Activated CD4-positive, alpha-beta T cell treated with anti-CD3 and anti-CD28 coated beads, Interleukin-2, Interleukin-4, amounts not matched to agents 100 ng/mL and 50 ng/mL, durations not matched to agents 16 hours and 8 hours (primary cell): ENCODE results near the gene ANXA4.
"Not testable (repeated sequence)": the region's sequence is repeated elsewhere in the genome, so short reads cannot be mapped to it uniquely, and the experiment has no call there.

ENCODE experiments used
- DNase-seq: peaks from one replicate; pipeline ENCODE4 v3.0.0-alpha.2; 2020; ENCODE audit warnings: low spot score

The ANXA4 gene

DNA sequence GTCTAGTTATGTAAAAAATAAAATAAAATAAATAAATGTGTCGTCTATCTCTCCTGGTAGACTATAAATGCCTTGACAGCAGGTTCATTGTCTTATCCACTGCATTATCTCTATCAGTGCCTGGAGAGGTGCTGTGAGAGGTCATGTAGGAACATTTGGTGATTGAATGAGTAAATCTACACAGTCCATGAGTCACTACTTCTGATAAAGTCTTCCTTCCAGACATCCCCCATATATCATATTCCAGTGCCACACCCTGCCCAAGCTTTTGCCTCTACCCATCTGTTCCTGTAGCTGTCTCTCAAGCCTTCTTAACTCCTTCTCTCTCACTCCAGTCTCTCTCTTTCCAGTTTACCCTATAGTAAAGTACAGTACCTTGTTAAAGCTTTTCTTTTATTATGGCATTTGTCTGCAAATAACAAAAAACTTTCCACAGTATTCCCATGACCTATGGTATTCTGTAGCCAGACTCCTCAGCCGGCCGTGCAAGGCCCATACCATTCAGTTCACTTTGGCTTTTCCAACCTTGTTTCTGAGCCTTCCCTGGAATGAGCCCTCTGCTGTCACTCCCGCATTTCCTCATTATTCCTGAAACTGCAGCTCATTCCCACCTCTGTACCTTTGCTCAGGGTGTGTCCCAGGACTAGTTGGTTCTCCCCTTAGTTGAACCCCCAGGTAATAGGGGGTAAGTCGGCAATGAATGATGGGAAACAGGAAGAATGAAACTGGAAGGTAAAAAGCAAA is 37.5 kb downstream of the ANXA4 start:
- no peak for DNase-seq

DNA sequence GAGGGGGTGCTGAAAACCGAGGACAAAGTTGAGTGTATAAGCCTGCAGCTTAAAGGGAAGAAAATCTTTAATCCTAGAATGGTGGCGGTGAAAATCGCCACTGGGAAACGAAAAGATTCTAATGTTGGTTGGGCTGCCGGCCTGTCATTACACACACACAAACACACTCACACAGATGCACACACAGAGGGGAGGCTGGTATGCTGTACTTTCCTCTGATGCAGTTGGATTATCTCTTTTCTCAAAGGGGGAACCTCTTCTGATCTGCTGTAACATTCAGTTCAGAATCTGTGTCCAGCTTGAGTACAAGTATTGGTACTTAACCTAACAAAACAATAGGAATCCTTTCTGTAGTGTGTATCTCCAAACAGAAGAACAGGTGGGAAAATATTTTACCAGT is 39.0 kb downstream of the ANXA4 start:
- no peak for DNase-seq

DNA sequence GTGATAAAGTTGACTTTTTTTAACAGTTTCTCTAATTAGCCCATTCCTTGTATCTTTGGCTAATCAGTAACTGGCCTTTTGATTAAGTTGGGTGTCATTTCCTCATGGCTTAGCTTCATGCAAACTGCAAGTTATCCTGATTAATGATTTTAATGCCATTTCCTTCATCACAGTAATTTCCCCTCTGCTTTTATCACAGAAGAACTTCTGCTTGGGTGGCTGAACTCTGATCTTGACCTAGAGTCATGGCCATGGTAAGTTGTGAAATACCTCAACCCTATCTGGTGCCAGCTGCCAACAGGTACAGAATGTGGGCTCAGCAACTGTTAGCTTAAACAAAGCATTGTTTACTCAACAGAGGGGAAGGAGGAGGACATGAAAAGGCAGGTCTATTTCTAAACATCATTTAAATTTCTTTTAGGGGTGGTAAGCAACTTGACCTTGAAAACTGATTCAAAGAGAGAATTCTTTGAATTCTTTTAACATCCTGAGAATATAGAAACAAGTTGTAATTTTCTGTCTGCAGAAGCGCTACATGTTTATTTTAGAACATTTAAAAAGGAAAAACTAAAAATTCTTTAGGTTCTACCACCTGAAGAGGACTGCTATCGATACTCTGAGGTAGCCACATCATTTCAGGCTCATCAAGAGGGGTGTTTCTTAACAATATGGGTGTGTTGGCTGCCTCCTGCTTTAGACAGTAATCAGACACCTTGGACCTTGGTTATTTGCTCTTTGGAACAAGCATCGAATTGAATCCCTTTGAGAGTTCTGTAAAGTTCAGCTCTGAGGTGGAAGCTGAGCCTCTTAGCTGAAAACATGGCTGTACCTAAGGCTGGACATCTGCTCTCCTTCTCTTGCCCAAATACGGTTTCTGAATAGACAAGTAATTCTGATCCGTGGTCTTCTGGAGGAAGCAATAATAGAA is 39.7 kb downstream of the ANXA4 start:
- DNase-seq: no peak

DNA sequence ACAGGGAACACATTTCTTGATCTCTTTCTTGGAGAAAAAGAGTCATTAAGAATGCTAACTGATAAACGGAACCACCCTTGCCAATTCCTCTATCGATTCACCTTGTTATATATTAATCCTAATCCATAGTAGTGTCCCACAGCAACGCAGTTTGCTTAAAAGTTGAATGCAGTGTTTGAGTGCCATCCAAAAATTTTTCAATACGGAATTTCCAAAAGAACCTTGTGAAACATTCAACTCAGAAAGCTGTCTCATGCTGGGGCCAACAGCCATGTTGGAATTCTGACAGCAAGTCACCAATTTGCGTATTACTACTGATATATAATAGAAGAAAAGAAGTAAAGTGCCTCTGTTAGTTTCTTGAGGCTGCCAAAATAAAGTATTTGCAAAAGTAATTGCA is 42.3 kb downstream of the ANXA4 start:
- DNase-seq: no peak

DNA sequence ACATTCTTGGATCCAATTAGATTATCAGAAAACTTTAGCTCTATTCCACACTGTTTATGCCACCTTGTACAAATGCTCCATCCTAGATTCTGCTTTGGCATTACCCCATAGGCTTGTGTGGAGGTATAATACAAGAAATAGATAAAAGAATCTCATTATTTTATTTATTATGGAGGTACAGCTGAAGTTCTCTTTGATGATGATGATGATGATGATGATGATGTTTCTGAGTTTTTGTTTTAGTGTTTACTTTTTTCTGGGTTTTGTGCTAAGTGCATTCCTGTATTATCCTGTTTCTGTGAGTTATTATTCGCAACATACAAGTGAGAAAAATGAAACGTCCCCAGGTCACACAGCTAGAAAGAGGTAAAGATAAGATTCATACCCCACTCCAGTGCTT is 43.4 kb downstream of the ANXA4 start:
- DNase-seq: no peak

DNA sequence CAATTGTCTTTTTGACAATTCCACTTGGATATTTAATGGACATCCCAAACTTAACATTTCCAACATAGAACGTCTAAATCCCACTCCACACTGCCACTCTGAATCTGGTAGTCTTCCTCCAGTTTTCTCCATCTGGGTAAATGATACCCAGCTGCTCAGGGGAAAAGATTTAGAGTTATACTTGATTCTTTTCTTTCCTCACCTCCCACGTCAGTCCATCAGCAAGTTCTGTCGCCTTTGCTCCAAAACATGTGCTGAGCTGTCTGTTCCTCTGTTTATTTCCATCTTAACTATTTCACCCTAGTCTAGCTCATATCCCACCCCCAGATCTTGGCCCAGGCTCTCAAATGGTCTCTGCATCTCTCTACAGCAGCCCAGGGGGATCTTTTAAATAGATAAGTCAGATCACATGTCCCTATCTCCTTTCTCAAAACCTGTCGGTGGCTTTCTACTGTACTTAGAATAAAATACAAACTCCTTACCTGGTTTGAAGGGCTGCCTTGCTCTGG is 44.2 kb downstream of the ANXA4 start:
- no peak for DNase-seq

DNA sequence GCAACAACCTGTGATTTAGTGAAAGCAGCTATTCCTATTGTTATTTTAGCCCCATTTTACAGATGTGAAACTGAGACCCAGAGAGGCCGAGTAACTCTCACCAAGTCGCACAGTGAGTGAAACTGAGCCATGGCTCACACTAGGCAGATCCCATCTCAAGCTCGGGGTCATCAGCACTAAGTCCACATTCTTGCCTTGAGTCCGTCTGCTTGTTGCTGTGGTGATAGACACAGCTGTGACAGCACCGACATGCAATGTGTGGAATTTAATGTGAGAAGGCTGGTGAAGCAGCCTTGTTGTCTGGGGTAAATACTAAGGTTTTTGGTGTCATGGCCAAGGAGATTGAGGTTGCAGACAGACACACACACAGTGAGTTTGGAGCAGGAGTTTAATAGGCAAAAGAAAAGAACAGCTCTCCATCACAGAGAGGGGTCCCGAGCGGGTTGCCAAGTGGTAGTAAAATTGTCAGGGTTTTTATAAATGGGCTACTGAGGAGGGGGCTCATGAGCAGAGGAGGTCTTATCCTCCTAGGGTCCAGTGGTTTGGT is 47.3 kb downstream of the ANXA4 start:
- DNase-seq: no peak

DNA sequence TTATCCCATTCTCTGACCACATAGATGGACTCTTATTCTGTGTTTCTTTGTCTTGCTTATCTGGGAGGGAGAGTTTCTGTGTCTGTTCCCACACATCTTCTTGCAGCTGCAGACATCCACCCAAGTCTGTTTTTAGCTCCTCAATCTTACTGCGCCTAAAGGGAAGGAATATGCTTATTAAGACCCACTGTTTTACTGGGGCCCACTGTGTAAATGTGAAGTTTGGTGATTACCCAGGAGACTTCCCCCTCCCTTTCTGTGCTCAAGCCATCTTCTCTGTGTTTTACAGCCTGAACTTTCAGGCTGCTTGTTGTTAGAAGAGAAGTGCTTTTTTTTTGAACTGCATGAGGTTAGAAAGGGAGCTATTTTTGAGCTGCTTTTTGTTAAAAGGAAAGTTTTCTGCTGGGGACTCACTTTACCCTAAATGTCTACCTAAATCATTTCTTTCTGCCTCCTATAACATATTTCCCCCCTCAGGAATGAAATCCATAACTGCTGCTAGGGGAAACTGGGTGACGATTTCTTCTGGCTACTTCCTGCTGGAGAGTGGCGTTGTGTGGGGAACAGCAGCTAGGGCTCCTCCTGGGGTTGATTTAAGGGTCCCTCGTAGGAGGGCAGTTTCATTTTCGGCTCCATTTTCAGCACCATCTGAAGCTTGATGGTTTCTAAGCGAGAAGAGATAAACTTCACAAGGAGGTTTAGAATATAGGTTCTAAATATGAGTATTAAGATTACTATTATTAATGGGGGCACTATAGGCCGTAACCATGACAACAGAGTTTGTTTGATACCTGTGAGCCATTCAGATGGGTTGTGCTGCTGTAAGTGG is 48.1 kb downstream of the ANXA4 start:
- DNase-seq: no peak

DNA sequence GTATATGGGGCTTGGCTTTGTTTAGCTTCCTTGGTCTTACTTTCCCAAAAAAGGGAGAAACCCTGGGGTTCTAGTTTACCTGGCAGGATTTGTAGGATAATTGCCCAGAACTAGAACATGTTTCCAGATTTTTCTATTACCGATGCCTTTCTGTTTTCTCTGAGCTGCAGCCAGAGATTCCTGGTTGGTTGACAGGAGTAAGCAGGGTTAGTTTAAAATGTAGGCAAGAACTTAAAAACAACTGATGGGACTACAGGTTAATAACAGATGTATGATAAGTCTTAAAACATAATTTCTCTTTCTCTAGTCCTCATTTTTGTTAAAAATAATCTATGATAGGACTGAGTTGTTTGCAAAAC is 48.6 kb downstream of the ANXA4 start:
- no peak for DNase-seq

DNA sequence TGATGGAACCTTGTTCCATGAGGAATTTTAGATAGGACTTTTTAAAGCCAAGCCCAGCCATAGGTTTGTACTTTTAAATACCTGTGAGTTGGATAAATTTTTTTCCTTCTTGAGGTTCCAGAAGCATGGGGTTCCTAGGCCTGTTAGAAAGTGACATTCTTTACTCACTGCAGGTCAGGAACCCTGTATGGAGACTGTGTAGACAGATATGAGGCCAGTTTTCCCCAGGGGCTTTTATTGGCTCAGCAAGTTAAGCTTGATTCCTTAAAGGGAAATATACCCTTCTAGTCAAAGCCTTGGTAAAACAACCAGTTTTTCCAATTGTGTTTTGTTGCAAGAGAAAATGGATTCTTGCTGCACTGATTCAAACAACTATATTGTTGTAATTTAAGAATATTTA is 49.1 kb downstream of the ANXA4 start:
- no peak for DNase-seq

DNA sequence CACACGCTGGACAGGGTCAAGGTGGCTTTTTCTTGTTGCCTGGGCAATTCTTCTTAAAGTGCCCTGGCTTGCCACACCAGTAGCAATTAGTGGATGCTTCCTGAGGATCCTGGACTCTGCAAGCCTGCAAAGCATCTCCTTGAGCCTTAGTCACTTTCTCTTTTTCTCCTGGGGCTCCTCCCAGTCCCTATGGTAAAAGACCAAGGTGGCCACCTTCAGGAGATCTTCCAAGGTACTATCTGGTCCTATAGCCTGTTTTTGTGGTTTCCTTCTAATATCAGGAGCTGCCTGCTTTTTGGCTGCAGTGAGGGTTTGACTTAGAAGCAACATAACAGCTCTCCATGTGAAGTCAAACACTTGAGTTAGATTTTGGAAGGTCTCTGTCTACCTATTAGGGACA is 54.2 kb downstream of the ANXA4 start:
- no peak for DNase-seq

DNA sequence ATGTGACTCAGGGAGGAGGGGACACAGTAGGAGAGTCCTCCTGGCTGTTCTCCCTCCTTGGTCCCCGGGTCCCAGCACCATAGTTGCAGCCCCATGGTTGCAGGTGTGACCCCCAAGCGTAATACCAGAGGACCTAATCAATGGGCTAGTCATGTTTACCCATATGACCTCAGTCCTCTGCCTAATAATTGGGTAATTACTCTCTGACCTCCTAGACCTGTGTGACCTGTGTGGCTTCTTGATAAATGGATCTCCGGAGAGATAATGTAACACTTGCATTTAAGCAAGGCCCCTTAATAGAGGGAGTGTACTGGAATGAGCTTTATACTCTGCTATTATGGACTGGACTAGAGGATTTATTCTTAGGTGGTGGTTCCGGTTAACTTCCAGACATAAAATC is 55.3 kb downstream of the ANXA4 start:
- no peak for DNase-seq

DNA sequence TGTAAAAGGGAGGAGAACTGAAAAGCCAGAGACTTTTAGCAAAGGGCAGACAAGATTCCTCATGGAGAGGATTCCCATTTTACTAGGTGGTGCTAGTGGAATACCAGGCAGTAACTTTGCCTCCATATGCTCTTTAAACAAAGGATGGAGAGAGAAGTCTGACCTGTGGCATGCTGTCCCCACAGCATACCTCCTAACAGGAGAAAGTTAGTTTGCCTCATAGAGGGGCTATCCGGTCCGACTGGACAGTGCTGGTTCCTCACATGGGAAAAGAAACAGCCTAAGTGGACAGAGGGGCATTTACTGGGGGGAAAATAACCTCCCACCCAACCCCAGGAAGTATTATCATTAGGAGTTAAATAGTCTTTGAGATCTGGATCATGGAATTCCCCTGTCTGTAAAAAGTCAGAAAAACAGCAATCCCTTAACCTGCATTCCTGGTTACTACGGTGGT is 55.9 kb downstream of the ANXA4 start:
- no peak for DNase-seq

DNA sequence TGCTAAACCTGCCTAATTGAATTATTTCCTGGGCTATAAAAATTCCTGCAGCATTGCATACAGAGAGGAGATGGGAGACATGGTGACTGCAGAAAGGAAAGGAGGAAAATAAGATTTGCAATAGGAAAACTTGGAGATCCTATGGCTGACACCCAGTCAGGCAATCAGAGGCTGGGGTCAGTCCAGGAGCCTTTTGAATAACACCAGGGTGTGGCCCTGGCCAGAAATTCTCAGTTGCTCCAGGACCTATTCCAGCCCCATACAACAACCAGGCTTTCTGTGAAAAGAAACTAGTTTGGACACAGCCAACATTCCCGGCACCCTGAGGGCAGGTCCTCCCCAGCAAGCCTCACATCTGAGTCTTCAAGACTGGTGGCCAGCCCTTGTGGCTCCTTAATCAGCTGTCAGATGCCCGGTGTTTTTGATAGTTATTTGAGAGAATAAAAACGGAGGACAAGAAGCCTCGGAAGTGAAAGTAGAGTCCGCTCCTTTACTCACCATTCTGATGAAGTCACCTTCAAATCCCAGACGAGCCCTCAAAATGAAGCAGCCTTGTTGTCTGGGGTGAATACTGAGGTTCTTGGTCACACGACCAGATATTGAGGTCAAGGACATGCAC is 56.5 kb downstream of the ANXA4 start:
- no peak for DNase-seq

DNA sequence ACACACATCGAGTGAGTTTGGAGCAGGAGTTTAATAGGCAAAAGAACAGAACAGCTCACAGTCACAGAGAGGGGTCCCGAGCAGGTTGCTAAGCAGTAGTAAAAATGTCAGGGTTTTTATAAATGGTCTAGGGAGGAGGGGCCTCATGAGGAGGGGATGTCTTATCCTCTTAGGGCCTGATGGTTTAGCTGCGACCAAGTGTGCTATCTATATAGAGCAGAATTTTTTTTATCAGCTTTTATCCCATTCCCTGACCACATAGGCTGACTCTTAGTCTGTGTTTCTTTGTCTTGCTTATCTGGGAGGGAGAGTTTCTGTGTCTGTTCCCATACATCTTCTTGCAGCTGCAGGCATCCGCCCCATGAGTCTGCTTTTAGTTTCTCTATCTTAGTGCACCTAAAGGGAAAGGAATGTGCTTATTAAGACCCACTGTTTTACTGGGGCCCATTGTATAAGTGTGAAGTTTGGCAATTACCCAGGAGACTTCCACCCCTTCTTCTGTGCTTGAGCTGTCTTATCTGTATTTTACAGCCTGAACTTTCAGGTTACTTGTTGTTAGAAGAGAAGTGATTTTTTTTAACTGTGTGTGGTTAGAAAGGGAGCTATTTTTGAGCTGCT is 57.1 kb downstream of the ANXA4 start:
- no peak for DNase-seq

DNA sequence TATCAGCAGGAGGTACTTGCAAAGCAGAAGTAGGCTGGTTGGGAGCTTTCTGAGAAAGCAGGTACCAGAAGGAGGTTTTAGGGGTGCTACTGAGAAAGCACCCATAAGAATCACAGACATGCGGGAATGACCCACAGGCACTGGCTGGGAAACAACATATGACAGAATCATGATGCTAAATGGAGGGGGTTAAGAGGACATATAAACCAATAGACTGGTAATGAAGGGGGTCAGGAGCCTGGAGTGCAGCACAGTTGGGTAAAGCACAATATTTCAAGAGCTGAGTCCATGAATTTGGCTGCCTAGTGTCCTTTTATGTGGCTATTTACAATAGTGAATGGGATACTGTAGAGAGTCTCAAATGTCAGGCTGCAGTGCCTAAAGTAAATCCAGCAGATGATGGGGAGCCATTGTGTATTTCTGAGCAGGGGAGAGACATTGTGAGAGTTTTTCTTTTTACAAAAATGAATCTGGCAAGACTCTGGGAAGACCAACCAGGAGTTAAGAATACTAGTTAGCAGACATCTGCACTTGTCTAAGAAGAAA is 59.9 kb downstream of the ANXA4 start:
- no peak for DNase-seq

DNA sequence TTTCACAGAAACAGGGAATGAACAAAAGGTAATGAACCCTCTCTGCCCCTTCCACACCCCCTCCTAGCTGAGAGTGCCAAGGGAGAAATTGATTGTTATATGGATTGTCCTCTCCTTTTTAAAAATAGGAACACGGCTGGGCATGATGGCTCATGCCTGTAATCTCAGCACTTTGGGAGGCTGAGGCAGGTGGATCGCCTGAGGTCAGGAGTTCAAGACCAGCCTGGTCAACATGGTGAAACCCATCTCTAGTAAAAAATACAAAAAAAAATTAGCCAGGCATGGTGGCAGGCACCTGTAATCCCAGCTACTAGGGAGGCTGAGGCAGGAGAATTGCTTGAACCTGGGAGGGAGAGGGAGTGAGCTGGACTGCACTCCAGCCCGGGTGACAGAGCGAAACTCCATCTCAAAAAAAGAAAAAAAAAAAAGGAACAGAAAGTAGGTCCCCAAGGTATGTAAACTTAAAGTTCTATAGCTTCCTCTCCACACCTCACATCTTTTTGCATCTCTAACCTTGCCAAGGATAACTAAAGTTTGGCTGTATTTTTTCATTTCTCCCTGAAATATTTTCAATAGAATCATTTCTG is 60.9 kb downstream of the ANXA4 start:
- not testable (repeated sequence) for DNase-seq

DNA sequence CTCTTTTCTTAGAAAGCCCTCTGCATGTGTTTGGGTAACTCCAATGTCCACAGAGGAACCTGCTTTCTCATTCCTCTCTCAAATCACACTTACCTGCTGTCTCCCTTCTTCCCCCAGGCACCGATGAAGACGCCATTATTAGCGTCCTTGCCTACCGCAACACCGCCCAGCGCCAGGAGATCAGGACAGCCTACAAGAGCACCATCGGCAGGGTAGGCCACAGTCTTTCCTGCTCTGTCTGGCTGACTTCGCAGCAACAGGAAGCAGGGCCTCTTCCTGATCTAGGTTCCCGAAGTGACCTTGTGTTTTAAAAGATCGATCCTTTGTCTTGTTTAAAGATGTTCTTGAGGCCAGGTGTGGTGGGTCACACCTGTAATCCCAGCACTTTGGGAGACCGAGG is 62.5 kb downstream of the ANXA4 start:
- DNase-seq: no peak

DNA sequence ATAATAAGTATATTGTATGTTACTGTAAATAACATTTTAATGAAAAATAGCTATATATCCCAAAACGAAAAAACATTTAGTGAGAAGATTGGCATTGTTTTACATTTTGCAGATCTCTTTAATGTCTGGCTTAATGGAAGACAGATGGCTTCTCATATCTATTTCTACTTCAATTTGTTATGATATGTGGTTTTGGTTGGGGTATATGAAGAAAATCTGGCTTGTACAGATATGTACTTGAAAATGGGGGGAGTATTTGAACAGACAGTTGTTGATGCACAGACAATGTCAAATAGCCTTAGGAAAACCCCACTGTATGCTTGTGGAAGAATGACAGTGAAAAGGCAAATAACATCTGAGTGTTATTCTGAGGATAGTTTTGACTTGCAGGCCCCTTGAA is 64.0 kb downstream of the ANXA4 start:
- no peak for DNase-seq

DNA sequence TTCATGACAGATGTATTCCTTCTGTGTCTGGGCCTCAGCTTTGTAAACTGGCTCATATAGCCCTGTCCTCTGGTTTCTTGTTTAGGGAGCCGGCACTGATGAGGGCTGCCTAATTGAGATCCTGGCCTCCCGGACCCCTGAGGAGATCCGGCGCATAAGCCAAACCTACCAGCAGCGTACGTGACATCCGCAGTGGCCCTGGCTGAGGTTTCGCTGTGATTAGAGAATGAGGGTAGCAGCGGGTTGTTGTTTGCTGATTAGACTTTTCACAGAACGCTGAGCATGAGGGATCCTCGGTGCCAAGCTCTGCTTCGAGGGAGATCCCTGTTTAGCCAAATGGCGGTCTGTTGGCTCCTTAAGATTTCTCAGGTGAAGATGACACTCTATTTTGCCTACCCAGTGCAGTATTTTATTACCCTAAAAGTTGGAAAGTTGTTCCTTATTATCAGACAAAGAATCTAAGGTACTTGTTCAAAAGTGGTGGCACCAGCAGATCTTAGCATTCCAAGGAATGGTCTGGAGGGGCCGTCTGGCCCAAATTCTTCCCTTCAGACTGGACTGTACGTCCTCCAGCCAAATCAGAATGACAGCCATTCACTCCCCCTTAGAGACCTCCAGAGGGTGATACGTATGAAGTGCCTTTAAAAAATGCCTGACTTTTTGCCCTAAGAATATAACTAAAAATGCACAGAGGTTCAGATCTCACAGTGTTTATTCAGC is 66.0 kb downstream of the ANXA4 start:
- no peak for DNase-seq
